Activated CD8-positive, alpha-beta memory T cell treated with anti-CD3 and anti-CD28 coated beads for 48 hours (primary cell): ENCODE data around the gene ICOSLG.
"Not testable (repeated sequence)": the region's sequence is repeated elsewhere in the genome, so short reads cannot be mapped to it uniquely, and the experiment has no call there.

Experiments
- DNase-seq, 3 experiments: peaks; one replicate each; pipeline ENCODE4 v3.0.0-alpha.2; 2020; ENCODE audit warnings: low read depth in 2 of 3, low spot score in 2 of 3

The ICOSLG gene

GRCh38 chr21:44227614-44228013, 13.1 kb downstream of the ICOSLG start:
- not testable (repeated sequence) for DNase-seq

GRCh38 chr21:44225605-44226004, 15.1 kb downstream of the ICOSLG start:
- not testable (repeated sequence) for DNase-seq

GRCh38 chr21:44223334-44223733, 17.4 kb downstream of the ICOSLG start:
- DNase-seq: not testable (repeated sequence)

GRCh38 chr21:44220674-44221073, 20.1 kb downstream of the ICOSLG start:
- not testable (repeated sequence) for DNase-seq

- DNase-seq: not testable (repeated sequence)
Observed at GRCh38 chr21:44218461-44218860, 22.3 kb downstream of the ICOSLG start.

GRCh38 chr21:44211978-44212377, 28.8 kb downstream of the ICOSLG start:
- not testable (repeated sequence) for DNase-seq

GRCh38 chr21:44211574-44211973, 29.2 kb downstream of the ICOSLG start:
- DNase-seq: not testable (repeated sequence)

GRCh38 chr21:44207860-44208646, 32.7 kb downstream of the ICOSLG start:
- DNase-seq: not testable (repeated sequence)

- not testable (repeated sequence) for DNase-seq
Observed at GRCh38 chr21:44206698-44207676, 33.8 kb downstream of the ICOSLG start.

- not testable (repeated sequence) for DNase-seq
Observed at GRCh38 chr21:44206187-44206586, 34.6 kb downstream of the ICOSLG start.

GRCh38 chr21:44202590-44203299, 38.0 kb downstream of the ICOSLG start:
- not testable (repeated sequence) for DNase-seq

GRCh38 chr21:44199997-44200396, 40.7 kb downstream of the ICOSLG start:
- not testable (repeated sequence) for DNase-seq

GRCh38 chr21:44199448-44199847, 41.3 kb downstream of the ICOSLG start:
- DNase-seq: no peak

- not testable (repeated sequence) for DNase-seq
Observed at GRCh38 chr21:44197156-44197516, 43.6 kb downstream of the ICOSLG start.

GRCh38 chr21:44196212-44197155, 44.3 kb downstream of the ICOSLG start:
- peak in 1 of 3 experiments; percentile 29 for DNase-seq

- not testable (repeated sequence) for DNase-seq
Observed at GRCh38 chr21:44194888-44195287, 45.9 kb downstream of the ICOSLG start.

GRCh38 chr21:44194451-44194850, 46.3 kb downstream of the ICOSLG start:
- DNase-seq: not testable (repeated sequence)

GRCh38 chr21:44193108-44193507, 47.6 kb downstream of the ICOSLG start:
- DNase-seq: not testable (repeated sequence)

GRCh38 chr21:44190349-44191271, 50.1 kb downstream of the ICOSLG start:
- not testable (repeated sequence) for DNase-seq
